ENCODE results near the gene ITPR3.

ITPR3 gene

DNA sequence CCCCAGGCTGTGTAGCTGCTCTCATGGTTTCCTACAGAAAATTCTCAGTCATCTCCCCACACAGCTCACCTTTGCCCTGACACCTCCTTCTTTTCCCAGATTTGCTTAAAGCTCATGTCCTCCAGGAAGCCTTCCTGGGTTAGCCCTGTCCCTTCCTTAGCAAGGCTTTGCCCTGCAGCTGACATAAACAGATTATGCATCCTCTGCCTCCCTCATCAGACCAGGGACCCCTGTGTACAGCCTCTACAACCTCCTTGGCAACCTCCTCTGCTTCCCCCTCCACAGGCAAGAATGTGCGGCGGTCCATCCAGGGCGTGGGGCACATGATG, 50.6 kb downstream of the ITPR3 start:
- DNase-seq = no peak

- no peak for DNase-seq
These were observed 51.7 kb downstream of the ITPR3 start for GRCh38 chr6:33672808-33673207.

- no peak for DNase-seq
These were observed 52.7 kb downstream of the ITPR3 start for GRCh38 chr6:33673851-33674250.

DNA sequence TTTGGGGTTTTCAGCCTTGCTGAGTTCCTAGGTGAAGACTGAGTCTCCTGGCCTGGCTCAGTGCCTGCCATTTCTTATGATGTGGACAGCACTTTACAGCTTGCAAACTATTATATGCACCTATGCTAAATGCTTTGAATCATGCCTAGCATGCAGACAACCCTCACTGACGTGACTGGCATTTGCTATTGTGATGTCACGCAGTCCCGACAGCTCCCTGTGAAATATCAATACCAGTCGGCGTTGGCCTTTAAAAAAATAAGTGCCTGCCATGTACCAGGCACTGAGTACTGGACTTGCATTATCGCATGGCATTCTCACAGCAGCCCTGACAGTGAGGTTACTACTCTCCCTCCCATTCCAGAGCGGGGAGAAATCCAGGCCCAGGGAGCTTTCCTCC, 54.8 kb downstream of the ITPR3 start:
- no peak for DNase-seq

DNA sequence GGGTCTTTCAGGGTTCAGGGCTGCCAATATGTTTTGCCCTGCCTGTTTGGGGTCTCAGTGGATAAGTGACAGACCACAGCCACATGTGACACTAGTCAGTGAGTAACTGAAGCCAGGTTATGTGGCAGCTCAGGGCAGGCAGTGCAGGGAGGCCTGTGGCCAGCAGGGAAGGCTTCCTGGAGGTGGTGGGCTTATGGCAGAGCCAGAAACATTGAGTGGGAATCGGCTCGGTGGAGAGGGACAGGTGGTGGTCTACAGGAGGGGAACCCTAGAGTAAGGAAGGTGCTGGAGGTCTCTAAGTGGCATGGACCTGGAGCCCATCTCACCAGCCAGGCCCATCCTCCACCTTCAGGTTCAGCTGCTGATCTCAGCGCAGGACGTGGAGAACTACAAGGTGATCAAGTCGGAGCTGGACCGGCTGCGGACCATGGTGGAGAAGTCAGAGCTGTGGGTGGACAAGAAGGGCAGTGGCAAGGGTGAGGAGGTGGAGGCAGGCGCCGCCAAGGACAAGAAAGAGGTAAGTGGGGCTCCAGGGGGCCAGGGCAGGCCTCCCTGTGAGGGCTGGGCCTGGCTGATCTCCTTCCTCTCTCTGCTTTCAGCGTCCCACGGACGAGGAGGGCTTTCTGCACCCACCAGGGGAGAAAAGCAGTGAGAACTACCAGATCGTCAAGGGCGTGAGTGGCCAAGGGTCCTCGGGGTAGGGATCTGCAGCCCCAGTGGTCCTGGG, 55.5 kb downstream of the ITPR3 start:
- no peak for DNase-seq

- DNase-seq = no peak
These were observed 56.1 kb downstream of the ITPR3 start for GRCh38 chr6:33677143-33677660.

DNA sequence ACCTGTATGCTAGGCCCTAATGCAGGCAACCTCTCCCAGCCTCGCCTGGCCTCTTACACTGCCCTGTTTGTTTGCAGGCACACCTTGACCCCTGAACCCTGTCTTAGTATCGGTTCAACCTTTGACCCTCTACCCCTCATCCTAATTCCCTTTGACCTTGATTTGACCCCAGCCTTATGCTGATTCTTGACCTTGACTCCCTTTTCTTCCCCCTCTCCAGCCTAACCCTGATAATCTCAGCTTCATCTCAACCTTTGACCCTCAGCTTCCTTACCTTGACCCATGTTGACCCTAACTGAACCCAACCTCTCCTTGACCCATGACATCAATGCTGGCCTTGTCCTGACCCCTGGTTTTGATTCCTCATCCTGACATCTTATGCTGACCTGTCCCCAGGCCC, 56.6 kb downstream of the ITPR3 start:
- DNase-seq = no peak

GRCh38 chr6:33678233-33678931, 57.3 kb downstream of the ITPR3 start:
- DNase-seq = no peak

DNA sequence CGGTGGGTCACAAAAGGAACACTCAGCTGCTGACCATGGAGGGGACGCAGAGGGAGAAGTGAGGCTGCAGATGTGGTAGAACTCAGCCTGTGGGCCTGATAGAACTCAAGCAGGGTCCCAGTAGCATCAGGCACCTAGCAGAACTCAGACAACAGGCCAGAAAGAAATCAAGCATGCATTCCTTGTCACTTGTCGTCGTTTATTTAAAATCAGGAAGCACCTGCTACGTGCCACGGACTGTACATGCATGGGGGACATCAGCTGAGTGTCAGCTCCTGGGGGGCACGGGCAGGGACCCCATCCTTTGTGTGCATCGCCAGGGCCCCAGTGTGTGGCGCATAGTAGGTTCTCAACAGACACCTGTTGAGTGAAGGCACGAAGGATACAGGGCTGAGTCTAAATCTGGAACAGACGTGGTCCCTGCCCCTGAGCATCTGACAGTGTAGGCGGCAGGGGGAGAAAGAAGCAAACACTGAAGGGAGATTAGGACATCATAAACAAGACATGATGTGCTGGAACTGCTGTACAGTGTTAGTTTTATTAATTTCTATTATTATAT, 57.9 kb downstream of the ITPR3 start:
- no peak for DNase-seq

GRCh38 chr6:33679761-33680160, 58.6 kb downstream of the ITPR3 start:
- DNase-seq = no peak

DNA sequence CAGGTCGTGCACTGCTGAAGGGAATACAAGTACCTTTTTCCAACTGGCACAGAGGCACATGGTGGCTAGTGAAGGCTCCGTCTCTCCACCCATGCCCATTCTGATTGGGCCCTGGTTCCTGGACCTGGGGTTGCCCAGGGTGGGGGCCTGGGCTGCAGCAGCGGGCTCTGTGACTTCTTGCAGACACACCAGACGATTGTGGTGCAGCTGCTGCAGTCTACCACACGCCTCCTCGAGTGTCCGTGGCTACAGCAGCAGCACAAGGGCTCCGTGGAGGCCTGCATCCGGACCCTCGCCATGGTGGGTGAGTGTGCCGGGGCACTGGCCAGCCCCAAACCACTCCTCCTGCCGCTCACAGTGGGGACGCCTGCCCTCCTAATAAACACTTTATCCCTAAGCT, 61.2 kb downstream of the ITPR3 start:
- DNase-seq = no peak

DNA sequence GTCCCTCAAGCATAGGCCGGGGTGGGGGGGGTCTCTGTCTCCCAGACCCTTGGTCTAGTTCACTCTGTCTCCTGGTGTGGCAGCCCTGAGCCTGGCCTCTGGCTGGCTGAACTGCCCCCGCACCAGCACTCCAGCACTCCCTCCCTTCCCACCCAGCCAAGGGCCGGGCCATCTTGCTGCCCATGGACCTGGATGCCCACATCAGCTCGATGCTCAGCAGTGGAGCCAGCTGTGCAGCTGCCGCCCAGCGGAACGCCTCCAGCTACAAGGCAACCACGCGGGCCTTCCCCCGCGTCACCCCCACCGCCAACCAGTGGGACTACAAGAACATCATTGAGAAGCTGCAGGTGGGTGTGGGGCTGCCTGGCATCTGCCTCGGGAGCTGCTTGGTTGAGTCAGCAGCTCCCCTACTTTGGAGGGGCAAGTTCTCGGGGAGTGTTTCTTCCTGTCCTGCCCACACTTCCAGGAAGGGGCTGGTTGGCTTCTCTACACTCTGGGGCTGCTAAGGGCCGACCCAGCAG, 62.0 kb downstream of the ITPR3 start:
- no peak for DNase-seq

- no peak for DNase-seq
These were observed 62.7 kb downstream of the ITPR3 start for GRCh38 chr6:33683576-33684427.

DNA sequence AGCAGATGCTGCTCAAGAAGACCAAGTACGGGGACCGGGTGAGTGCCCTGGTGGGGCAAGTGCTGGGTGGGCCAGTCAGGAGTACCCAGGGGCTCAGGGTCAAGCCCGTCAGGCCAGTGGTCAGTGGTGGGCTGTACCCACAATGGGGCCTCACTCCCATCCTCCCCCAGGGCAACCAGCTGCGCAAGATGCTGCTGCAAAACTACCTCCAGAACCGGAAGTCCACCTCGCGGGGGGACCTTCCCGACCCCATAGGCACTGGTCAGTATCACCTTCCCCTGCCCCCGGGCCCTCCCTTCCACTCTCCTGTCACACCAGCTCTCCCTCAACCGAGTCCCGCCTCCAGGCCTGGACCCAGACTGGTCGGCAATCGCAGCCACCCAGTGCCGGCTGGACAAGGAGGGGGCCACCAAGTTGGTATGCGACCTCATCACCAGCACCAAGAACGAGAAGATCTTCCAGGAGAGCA, 63.3 kb downstream of the ITPR3 start:
- no peak for DNase-seq

GRCh38 chr6:33684983-33685382, 63.9 kb downstream of the ITPR3 start:
- DNase-seq = no peak

- DNase-seq = no peak
These were observed 64.5 kb downstream of the ITPR3 start for GRCh38 chr6:33685411-33686224.

GRCh38 chr6:33686225-33686924, 65.3 kb downstream of the ITPR3 start:
- no peak for DNase-seq

GRCh38 chr6:33686981-33687975, 66.2 kb downstream of the ITPR3 start:
- no peak for DNase-seq

GRCh38 chr6:33688006-33688405, 66.9 kb downstream of the ITPR3 start:
- DNase-seq = no peak
